CD4-positive, CD25-positive, alpha-beta regulatory T cell (primary cell): ENCODE measurements around the gene TAGLN. TPM values are rescaled to one million over a fixed set of nuclear protein-coding genes. Genes with fewer than 3 reads are reported as not detected.
A peak's percentile ranks its signal among the peaks of the same experiment; 100 is the strongest.

Source experiments
- ATAC-seq, 2 donors: fragments of 150-1000 bp; cut with Tn5 transposase; one replicate each; pipeline ENCODE4 v1.10.0; 2021; ENCODE audit warnings: low read depth in 2 of 2, moderate number of reproducible peaks in 2 of 2, moderate library complexity in 1 of 2
- DNase-seq, 3 donors: peaks; one replicate each; pipeline versions ENCODE4 v3.0.0 to v3.0.0-alpha.2; 2012 to 2022; ENCODE audit warnings: mixed read lengths in 1 of 3
- H3K27ac ChIP-seq: one replicate; pipeline ENCODE4 v1.7.0; 2013; ENCODE audit warnings: mild to moderate bottlenecking, low read length; ENCODE audit not compliant: insufficient read depth, poor library complexity, severe bottlenecking
- H3K27me3 ChIP-seq: one replicate; pipeline ENCODE4 v1.7.0; 2013; ENCODE audit warnings: low read length; ENCODE audit not compliant: control insufficient read depth, insufficient read depth
- H3K36me3 ChIP-seq: one replicate; pipeline ENCODE4 v1.7.0; 2013; ENCODE audit warnings: mild to moderate bottlenecking, low read length, moderate library complexity; ENCODE audit not compliant: control insufficient read depth, insufficient read depth
- H3K4me1 ChIP-seq: 2 replicates; pipeline ENCODE4 v1.7.0; 2013; ENCODE audit warnings: mild to moderate bottlenecking, low read length; ENCODE audit not compliant: insufficient read depth, control insufficient read depth, poor library complexity, severe bottlenecking
- H3K4me3 ChIP-seq: one replicate; pipeline ENCODE4 v1.7.0; 2013; ENCODE audit warnings: low read depth, mild to moderate bottlenecking, low read length, moderate library complexity
- H3K9me3 ChIP-seq, 2 experiments: 1 replicate in 1 of 2; 2 replicates in 1 of 2; pipeline ENCODE4 v1.7.0; 2013; ENCODE audit warnings: low read length in 2 of 2, mild to moderate bottlenecking in 1 of 2, moderate library complexity in 1 of 2; ENCODE audit not compliant: control insufficient read depth in 2 of 2
- H3K27ac Mint-ChIP-seq, 3 donors: one replicate each; pipeline ENCODE4 v1.8.0; 2020 to 2022; ENCODE audit warnings: mild to moderate bottlenecking in 3 of 3, mixed read lengths in 3 of 3, moderate library complexity in 2 of 3
- H3K27me3 Mint-ChIP-seq: one replicate; pipeline ENCODE4 v1.8.0; 2022; ENCODE audit warnings: mild to moderate bottlenecking, mixed read lengths
- H3K36me3 Mint-ChIP-seq: one replicate; pipeline ENCODE4 v1.8.0; 2020; ENCODE audit warnings: mixed read lengths
- H3K4me1 Mint-ChIP-seq, 4 donors: one replicate each; pipeline ENCODE4 v1.8.0; 2020 to 2022; ENCODE audit warnings: mixed read lengths in 4 of 4, mild to moderate bottlenecking in 1 of 4
- H3K4me3 Mint-ChIP-seq, 4 donors: one replicate each; pipeline ENCODE4 v1.8.0; 2020 to 2022; ENCODE audit warnings: mild to moderate bottlenecking in 4 of 4, mixed read lengths in 4 of 4, moderate library complexity in 3 of 4
- H3K9me3 Mint-ChIP-seq, 7 donors: one replicate each; pipeline ENCODE4 v1.8.0; 2020 to 2022; ENCODE audit warnings: mixed read lengths in 7 of 7, mild to moderate bottlenecking in 3 of 7, moderate library complexity in 2 of 7
- polyA plus RNA-seq, 4 donors: library from polyadenylated mRNA; unstranded; fragments of 300-500 nt; fragmentation: Illumina TruSeq; gene quantifications; one replicate each; pipeline ENCODE4 v1.2.3, GENCODE V29; 2021
- total RNA-seq: library from RNA; stranded (reverse); gene quantifications from one replicate; pipeline ENCODE4 v1.2.3, GENCODE V29; 2022

The TAGLN gene
- total and polyA plus RNA-seq, 5 donors from 2014 or later = 0.25 to 11.7 (median 0.89) TPM

DNA sequence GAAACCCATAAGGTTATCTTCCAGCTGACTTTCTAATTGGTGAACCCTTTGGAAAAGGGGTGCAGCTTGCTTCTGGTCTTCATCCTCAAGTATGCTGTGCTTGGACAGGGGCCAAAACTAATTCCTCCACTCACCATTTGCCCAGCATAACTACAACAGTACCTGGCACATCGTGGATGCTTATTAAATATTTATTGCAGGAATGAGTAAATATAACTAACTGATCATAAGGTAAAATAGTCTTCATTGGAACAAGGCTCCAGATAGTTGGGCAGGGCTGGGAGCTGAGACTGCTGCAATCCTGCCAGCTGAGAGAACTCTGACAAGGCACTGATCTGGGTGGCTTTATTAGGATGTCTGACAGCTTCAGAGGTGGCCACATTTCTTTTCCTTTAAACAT, 23.0 kb upstream of the TAGLN start:
- peaks cover 27% of the 10 kb centered on the region for H3K4me1 ChIP-seq
- ATAC-seq (no peak), DNase-seq (no peak)
- no peaks in the 10 kb centered on the region for H3K36me3 Mint-ChIP-seq
- no peaks in the 10 kb centered on the region for H3K9me3 Mint-ChIP-seq
- no peaks in the 10 kb centered on the region for H3K9me3 ChIP-seq
- no peaks in the 10 kb centered on the region for H3K27me3 Mint-ChIP-seq
- H3K27ac Mint-ChIP-seq = peak overlapping the region in 1 of 3 donors; percentile 20
- peaks cover under 1% of the 10 kb centered on the region for H3K36me3 ChIP-seq
- H3K27ac ChIP-seq = no peak overlapping the region
- peaks cover 8 to 42% (median 22%) of the 10 kb centered on the region in 4 donors for H3K4me1 Mint-ChIP-seq
- peak overlapping the region in 1 of 4 donors; percentile 88 for H3K4me3 Mint-ChIP-seq
- no peaks in the 10 kb centered on the region for H3K27me3 ChIP-seq
- H3K4me3 ChIP-seq = no peak overlapping the region

DNA sequence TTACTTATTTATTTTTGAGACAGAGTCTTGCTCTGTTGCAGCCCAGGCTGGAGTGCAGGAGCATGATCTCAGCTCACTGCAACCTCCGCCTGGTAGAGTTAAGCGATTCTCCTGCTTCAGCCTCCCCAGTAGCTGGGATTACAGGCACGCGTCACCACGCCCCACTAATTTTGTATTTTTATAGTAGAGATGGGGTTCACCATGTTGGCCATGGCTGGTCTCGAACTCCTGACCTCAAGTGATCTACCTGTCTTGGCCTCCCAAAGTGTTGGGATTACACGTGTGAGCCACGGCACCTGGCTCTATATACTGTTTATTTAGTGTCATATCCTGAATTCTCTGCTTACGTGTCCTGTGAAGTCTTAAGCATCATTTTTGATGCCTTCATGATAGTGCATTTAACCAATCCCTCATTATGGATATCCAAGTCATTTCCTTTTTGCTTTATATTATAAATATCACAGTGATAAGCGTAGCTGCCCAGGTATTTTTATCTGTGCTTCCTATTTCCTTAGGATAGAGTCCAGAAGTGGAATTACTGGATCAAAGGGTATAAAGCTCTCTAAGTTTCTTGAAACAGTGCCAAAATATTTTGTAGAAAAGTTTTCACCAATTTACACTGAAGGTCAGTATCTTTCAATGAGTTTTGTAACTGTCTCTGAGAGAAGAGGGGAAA, 21.5 kb upstream of the TAGLN start:
- Histone ChIP-seq H3K4me1 (peaks cover 27% of the 10 kb centered on the region), H3K9me3 (no peaks in the 10 kb centered on the region), H3K4me3 (peak overlapping the region; percentile 91), H3K27me3 (no peaks in the 10 kb centered on the region), H3K27ac (peak overlapping the region; percentile 76), H3K36me3 (peaks cover 5% of the 10 kb centered on the region)
- no peaks in the 10 kb centered on the region for H3K9me3 Mint-ChIP-seq
- H3K27me3 Mint-ChIP-seq = no peaks in the 10 kb centered on the region
- no peaks in the 10 kb centered on the region for H3K36me3 Mint-ChIP-seq
- H3K4me1 Mint-ChIP-seq = peaks cover 11 to 41% (median 21%) of the 10 kb centered on the region in 4 donors
- peak overlapping the region; percentile 32 to 97 (median 97) for H3K27ac Mint-ChIP-seq
- DNase-seq (no peak), ATAC-seq (no peak)
- H3K4me3 Mint-ChIP-seq = peak overlapping the region; percentile 96 to 98 (median 96)

DNA sequence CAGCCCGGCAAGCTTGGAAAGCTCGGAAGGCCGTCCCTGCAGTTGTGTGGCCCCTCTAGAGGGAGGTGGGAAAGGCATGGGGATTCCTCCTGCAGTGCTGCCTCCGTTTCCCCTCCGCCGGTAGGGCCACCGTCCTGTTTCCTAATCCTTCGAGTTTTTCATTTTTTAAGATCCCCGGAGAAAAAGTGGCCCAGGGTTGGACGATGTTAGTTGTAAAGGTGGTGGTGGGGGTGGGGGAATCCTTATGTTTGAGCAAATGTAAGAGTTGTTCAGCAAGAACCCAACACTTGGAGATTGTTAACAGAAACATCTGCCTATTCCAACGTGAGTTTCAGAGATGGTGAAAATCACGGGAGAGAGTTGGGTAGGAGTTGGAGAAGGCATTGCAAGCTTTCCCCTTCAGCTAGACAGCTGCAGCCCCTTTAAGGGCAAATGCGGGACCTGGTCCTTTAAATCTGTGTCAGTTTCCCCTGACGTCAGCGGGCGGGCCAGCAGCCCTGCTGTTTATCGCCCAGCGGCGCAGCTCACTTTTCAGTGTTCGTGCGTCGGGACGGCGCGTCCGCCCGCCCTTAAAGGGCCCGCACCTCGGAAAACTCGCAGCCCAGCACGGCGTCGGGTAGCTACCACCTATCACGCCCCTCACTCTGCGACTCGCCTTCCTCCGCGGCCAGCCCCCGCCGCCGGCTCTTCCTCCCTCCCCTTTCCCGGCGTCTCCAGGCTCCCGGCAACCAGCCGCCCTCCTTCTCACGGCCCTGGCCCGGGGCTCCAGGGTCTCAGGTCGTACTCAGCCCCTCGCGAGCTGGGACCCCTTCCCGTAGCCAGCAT, 20.7 kb upstream of the TAGLN start, which contains the start of gene SIDT2:
SIDT2 (plus strand) TSS at position 534 of the 825 bp plus-strand sequence. CDS start 521 bp downstream, outside the sequence.
- H3K4me3 ChIP-seq = peak within 1 kb of the TSS; percentile 91

DNA sequence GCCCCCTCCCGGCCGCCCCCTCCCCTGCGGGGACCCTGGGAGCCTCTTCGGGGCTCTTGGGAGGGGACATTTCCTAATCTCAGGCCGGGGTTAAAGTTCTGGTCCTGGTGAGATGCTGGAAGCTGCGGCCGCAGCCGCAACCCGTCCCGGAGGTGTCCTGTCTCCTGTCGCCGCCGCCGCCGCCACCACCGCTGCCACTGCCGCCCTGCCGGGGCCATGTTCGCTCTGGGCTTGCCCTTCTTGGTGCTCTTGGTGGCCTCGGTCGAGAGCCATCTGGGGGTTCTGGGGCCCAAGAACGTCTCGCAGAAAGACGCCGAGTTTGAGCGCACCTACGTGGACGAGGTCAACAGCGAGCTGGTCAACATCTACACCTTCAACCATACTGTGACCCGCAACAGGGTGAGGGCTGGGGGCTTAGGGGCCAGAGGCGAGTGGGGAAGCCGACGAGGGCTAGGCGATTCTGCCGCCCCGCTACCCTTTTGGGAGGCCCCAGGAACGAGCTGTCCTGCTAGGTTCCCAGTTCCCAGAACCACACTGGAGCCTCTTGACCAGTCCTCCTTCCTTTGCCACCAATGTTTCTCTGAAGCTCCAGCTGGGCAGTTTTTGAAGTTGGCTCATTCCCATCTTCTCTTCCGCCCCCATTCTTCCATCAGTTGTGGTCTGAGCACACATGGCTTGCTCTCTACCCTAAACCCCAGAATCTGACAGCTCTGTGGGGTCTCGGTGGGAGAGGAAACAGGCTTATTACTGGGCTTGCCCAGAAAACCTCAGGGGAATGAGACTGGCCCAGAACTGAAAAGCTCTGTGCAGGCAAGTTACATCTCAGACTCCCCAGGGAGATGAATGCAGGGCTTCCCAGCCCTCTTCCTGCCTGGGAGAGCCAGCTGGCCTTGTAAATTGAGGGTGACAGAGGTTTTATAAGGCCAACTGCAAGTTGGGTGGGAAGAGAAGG, 19.8 kb upstream of the TAGLN start:
- Mint-ChIP-seq H3K9me3 (no peaks in the 10 kb centered on the region), H3K4me3 (peak overlapping the region; percentile 96 to 98 (median 96)), H3K36me3 (peaks cover 9% of the 10 kb centered on the region), H3K27me3 (no peaks in the 10 kb centered on the region), H3K27ac (peak overlapping the region; percentile 83 to 97 (median 96)), H3K4me1 (peaks cover 11 to 39% (median 24%) of the 10 kb centered on the region in 4 donors)
- Histone ChIP-seq H3K4me1 (peaks cover 27% of the 10 kb centered on the region), H3K4me3 (peak overlapping the region; percentile 86), H3K9me3 (no peaks in the 10 kb centered on the region), H3K27ac (peak overlapping the region; percentile 76), H3K27me3 (no peaks in the 10 kb centered on the region), H3K36me3 (peaks cover 10% of the 10 kb centered on the region)
- DNase-seq (peak in 2 of 3 donors; percentile 28 to 51), ATAC-seq (peak; percentile 21 to 28)

More for the DNA sequence above, 20.7 kb upstream of the TAGLN start, which contains the start of gene SIDT2:
- H3K9me3 Mint-ChIP-seq = no peaks in the 10 kb centered on the region
- peak within 1 kb of the TSS; percentile 95 to 97 (median 97) for H3K27ac Mint-ChIP-seq
- H3K9me3 ChIP-seq = no peaks in the 10 kb centered on the region
- H3K36me3 ChIP-seq = peaks cover 6% of the 10 kb centered on the region
- peaks cover 27% of the 10 kb centered on the region for H3K4me1 ChIP-seq
- peak; percentile 96 to 98 for ATAC-seq
- no peaks in the 10 kb centered on the region for H3K27me3 ChIP-seq
- H3K27ac ChIP-seq = peak within 1 kb of the TSS; percentile 76
- peak within 1 kb of the TSS; percentile 96 to 98 (median 96) for H3K4me3 Mint-ChIP-seq
- no peaks in the 10 kb centered on the region for H3K27me3 Mint-ChIP-seq
- peaks cover 11 to 38% (median 23%) of the 10 kb centered on the region in 4 donors for H3K4me1 Mint-ChIP-seq
- peaks cover under 1% of the 10 kb centered on the region for H3K36me3 Mint-ChIP-seq
- DNase-seq = peak; percentile 84 to 97 (median 88)

DNA sequence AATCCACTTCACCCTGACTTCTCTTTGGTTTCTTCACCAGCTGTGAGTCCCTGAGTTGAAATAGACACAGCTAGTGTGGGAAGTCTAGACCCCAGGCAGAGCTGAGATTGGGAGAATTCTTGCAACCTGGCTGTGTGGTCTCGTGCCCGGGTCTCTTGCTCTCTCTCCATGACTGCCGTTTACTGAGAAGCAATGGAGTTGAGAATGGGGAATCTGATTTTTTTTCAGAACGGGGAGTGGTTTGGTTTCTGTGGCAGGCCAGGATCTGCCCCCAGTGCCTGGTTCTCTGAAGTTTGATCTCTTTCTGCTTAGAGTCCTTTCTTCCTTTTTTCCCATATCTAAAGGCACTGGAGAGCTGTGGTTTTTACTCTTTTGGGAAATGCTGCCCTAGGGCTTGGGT, 19.1 kb upstream of the TAGLN start:
- H3K27me3 Mint-ChIP-seq = no peaks in the 10 kb centered on the region
- peak overlapping the region; percentile 43 to 97 (median 96) for H3K27ac Mint-ChIP-seq
- peaks cover 11 to 39% (median 24%) of the 10 kb centered on the region in 4 donors for H3K4me1 Mint-ChIP-seq
- Histone ChIP-seq H3K27me3 (no peaks in the 10 kb centered on the region), H3K4me3 (peak overlapping the region; percentile 86), H3K9me3 (no peaks in the 10 kb centered on the region), H3K36me3 (peaks cover 10% of the 10 kb centered on the region), H3K27ac (peak overlapping the region; percentile 5), H3K4me1 (peaks cover 27% of the 10 kb centered on the region)
- DNase-seq = no peak
- H3K4me3 Mint-ChIP-seq = peak overlapping the region; percentile 96 to 98 (median 96)
- H3K36me3 Mint-ChIP-seq = peaks cover 9% of the 10 kb centered on the region
- ATAC-seq = no peak
- H3K9me3 Mint-ChIP-seq = no peaks in the 10 kb centered on the region

DNA sequence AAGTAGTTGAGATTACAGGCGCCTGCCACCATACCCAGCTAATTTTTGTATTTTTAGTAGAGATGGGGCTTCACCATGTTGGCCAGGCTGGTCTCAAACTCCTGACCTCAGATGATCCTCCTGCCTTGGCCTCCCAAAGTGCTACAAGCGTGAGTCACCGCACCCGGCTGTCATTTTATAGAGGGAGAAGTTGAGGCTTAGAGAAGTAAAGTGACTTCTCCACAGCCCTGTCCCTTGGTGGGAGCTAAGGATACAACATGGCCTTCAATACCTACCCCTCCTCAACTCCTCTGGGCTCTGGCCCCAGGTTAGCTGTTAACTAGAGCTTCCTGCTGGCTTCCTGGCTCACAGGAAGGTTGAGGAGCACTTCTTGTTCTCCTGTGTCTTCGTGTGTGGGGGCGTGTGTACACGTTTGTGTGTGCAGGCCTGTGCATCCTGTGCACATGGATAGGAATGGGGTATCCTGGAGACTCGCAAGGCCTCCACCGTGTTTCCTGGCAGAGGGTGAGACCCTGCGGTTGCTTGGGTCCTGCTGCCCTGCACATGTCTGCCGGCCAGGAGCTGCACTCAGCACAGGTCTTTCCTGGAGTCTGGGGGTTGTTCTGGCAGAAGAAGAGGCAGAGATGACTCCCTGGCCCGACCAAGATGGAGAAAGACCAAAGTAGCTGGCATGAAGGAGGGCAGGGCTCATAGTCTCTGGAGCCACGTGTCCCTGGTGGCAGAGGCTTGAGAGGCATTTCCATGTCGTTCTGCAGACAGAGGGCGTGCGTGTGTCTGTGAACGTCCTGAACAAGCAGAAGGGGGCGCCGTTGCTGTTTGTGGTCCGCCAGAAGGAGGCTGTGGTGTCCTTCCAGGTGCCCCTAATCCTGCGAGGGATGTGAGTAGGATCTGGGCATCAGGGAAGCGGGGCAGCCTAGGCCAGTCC, 18.2 kb upstream of the TAGLN start:
- Histone ChIP-seq H3K27me3 (no peaks in the 10 kb centered on the region), H3K9me3 (no peaks in the 10 kb centered on the region), H3K36me3 (peaks cover 10% of the 10 kb centered on the region), H3K27ac (no peak overlapping the region), H3K4me3 (peak overlapping the region; percentile 0), H3K4me1 (peaks cover 27% of the 10 kb centered on the region)
- H3K27me3 Mint-ChIP-seq = no peaks in the 10 kb centered on the region
- peaks cover 13 to 39% (median 25%) of the 10 kb centered on the region in 4 donors for H3K4me1 Mint-ChIP-seq
- H3K9me3 Mint-ChIP-seq = no peaks in the 10 kb centered on the region
- peak overlapping the region in 2 of 3 donors; percentile 96 to 97 for H3K27ac Mint-ChIP-seq
- peak overlapping the region; percentile 96 to 98 (median 96) for H3K4me3 Mint-ChIP-seq
- peak; percentile 25 to 40 for ATAC-seq
- peaks cover 9% of the 10 kb centered on the region for H3K36me3 Mint-ChIP-seq
- DNase-seq = peak; percentile 38 to 81 (median 49)
